Activated CD8-positive, alpha-beta memory T cell treated with anti-CD3 and anti-CD28 coated beads for 1 hour (primary cell): ENCODE measurements around the gene ZNF385C.

ENCODE experiments used
- DNase-seq, 2 donors: peaks; one replicate each; pipeline ENCODE4 v3.0.0-alpha.2; 2020; ENCODE audit warnings: low read depth in 1 of 2; ENCODE audit errors: extremely low read depth in 1 of 2

Gene ZNF385C

DNA sequence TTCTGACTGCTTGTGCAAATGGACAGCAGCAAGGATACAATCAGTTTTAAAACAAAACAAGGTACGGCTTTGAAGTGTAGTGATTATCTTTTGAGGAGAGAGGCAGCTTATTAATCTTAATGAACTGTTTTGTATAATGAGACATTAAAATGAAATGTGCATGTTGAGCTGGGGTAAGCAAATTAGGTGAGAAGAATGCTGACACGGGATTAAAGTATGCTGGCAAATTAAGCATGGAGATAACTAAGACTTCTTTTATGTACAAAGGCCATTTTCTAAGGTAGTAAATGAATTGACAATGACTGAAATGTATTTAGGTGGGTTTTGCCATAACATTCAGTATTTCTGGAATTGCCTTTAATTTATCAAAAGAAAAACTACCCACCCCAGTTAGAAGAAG is 99.8 kb downstream of the ZNF385C start:
- no peak for DNase-seq

DNA sequence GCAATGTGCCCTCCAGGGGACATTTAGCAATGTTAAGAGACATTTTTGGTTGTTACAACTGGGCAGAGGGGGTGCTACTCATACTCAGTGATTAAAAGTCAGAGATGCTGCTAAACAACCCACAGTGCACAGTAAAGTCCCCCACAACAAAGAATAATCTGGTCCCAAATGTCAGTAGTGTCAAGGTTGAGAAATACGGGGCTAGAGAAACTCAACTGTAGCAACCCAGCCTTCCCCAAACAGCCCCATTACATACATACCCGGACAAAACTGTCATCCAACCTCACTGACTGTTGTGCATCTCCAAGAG is 101.5 kb downstream of the ZNF385C start:
- no peak for DNase-seq

DNA sequence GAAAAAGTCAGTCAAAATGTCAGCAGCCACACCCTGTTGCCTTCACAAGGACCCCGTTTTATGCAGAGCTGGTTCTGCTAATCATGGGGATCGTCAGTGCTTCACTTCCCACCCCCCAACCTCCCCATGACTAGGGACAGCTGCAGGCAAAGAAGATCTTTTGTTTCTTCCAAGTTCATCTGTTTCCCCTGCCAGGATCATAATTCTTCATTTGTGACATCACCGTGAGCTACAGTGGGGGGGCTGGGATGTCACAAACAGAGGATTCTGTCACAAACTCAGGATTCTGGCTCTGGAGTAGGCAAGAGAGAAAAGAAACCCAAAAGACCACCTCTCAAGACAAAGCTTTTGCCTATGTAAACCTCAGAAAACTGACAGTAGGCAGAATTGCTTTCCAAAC is 105.7 kb downstream of the ZNF385C start:
- no peak for DNase-seq

DNA sequence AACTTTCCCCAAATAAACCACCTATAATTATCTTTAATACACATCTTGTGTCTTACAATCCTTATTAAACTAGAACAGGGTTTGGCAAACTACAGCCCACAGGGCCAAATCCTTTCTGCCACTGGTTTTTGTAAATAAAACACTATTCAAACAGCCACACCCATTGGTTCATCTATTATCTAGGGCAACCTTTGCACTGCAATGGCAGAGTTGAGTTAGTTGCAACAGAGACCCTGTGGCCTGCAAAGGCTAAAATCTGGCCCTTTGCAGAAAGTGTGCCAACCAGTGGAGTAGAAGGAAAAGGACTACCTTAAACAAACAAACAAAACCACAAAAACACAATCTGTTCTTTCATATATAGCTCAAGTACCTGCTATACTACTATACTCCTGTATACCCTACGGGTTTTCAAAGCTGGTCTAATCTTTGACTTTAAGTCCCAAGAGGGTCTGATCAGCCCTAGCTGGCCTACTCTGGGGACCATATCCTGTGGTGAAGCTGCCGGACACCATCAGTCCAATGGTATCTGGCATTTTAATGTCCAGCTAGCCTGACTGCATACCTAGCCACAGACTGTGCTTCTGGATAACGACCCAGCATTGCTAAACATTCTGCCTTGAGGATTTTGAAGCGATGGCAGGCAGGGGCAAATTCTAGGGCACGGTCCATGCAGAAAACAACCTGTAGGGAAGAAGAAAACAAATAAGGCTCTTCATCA is 108.4 kb downstream of the ZNF385C start:
- DNase-seq: no peak

DNA sequence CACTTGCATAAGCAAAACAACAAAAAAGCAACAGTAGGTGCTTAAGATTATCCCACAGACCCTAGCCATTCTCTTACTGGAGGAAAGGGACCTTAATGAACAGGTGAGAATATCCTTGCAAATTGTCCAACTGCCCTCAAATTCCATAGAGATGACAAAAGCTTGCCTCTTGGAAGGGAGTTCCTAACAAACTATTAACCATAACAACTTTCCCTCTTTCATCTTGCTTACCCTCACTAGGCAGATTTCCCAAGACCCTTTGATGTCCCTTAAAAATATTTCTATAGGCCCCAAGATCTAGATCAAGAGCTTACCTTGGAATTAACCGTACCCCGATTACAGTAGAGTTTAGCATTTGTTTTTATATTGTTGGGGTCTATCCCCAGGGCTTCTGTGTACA is 109.9 kb downstream of the ZNF385C start:
- no peak for DNase-seq

DNA sequence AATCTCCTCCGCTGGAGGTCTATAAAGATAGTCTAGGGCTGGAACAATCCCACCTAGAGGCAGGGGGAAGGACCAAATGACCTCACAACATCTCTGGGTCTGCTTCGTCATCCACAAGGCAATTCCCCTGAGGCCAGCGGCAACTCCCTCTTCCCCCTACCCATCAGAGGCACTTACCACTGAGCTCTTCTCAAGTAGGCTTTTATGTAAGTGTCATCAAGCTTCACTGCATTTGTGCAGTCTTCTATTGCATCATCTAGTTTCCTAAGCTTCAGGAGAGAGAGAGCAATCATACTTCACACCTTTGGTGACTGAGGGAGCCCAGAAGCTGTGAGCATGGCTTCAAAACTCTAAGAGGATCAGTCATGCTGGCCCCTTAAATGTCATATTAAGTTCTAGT is 110.6 kb downstream of the ZNF385C start:
- DNase-seq: no peak

DNA sequence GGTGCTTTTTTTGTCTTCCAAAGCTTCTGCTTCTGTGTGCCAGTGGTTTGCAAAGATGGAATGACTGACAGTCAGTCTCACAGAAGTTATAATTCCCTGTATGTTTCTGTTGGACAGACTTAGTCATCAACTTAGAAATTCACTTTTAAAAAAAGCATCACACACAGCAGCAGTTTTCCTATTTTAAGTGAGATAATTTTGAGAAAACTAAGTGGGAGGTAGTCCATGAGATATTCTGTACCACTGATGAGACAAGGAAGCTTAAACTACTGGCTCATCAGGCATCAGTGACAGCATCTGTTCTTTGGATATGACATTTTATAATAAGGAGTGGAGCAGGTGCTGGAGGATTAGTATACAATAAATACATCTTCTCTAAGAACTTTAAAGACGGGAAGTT is 111.6 kb downstream of the ZNF385C start:
- DNase-seq: no peak

DNA sequence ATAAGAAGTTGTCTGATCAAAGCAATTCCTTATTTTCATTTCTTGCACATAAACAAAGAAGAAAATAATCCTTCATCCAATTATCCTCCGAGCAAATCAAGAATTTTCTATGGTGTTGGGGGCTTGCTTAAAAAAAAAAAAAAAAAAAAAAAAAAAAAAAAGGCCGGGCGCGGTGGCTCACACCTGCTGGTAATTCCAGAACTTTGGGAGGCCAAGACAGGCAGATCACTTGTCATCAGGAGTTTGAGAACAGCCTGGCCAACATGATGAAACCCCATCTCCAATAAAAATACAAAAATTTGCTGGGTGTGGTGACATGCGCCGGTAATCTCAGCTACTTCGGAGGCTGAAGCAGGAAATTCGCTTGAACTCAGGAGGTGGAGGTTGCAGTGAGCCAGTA is 112.4 kb downstream of the ZNF385C start:
- no peak for DNase-seq

DNA sequence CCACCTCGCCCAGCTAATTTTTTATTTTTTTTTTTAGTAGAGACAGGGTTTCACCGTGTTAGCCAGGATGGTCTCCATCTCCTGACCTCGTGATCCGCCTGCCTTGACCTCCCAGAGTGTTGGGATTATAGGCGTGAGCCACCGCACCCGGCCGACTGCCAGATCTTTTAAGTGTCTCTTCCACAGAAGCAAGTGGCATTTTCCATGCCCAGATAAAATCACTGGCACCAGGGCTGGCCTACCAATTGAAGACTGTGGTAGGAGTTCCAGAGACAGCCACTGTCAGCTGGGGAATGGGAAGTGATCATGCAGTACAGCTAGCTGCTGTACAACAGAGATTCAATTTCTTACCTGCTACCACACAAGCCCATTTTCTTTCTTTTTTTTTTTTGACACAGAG is 113.8 kb downstream of the ZNF385C start:
- DNase-seq: no peak

DNA sequence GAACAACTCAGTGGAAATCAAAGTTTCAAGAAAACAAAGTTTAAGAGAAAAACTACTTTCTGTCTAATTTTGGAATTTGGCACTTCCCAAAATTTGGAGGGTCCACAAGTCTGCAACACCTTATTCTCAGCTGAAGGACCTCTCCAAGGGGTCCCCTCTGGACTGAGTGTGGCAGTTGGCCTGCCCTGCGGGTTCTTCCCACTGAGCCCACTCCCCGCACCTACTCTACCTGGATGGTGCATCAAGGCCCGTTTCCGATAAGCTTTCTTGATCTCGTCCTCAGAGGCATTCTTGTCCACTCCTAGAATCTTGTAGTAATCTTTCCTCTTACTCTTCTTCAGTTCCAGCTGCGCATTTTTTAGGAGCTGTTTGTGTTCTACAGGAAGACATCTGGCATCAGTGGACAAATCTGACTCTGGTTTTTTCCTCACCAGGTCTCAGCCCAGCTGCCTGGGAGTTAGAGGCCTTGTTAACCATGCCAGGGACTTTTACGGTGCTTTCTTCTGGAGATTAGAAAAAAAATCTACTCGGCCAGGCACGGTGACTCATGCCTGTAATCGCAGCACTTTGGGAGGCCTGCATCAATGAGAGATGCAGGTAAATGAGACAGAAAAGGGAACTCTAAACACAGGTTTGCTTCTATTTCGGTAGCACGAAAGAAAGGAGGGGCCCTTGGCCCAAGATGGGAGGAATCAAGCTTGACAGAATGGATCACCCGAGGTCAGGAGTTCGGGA is 116.1 kb downstream of the ZNF385C start:
- DNase-seq: no peak

DNA sequence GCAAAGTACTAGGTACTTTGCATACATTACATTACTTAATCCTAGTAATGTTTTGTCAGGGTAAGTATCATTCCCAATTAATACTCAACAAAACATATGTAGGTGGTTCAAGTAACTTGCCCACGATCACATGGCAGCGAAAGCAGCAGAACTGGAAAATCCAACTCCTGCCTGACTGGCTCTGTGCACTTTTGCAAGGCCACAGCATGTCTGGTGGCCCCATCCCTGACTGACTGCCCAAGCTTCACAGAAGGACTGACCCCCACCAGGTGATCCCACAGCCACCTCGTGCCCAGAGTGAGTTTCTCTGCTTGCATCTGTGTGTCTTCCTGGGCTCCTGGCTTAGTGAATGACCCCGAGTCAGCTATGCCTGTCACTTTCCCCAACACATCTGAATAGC is 120.3 kb downstream of the ZNF385C start:
- no peak for DNase-seq

DNA sequence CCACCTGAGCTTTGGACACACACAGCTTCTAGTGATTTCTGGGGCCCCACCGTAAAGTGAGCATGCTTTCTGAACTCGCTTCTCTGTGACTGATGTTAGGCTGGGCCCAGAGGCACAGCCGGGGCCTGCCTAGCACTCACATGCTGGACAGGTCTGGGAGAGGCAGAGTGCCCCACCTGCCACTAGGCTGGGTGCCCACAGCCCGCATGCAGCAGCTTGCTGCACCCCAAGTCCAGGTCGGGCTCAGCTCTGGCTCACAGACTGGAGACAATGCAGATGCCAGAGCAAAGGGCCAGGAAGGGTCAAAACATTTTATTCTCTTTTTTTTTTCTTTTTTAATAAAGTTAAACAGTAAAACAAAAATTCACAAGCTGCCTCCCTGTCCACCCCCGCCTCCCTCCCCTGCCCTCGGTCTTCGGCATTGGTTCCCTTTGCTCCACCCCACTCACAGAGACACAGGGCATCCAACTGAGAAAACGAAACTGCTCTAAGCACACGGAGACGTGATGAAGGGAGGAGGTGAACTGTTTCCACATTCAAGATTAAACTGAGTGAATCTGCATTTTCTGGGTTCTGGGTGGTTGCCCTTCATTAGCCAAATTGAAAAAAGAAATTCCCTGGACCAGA is 122.0 kb downstream of the ZNF385C start:
- DNase-seq: no peak
